Ecto neural progenitor cell (in vitro differentiated cells): ENCODE measurements around the gene SLC4A1AP.
"Not testable (repeated sequence)": the region's sequence is repeated elsewhere in the genome, so short reads cannot be mapped to it uniquely, and the experiment has no call there.

Experiments
- DNase-seq: peaks from one replicate; pipeline ENCODE4 v3.0.0-alpha.2; 2018; ENCODE audit warnings: low spot score

The SLC4A1AP gene

DNA sequence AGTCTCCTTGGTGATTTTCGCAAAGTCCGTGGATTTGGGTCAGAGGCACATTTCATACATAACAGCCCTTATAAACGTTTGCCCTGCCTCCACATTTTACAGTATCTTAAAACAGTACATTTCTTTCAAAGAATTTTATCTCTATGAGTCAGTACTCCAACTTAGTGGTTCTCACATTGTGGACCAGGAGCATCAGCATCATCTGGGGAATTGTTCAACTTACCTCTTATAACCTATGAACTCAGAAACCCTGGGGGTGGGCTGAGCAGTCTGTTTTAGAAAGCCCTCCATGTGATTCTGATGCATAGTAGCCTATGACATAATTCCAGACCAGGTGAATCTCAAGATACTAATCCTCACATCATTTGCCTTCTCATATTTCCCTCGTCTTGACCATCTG lies 12.6 kb upstream of the SLC4A1AP start:
- DNase-seq = no peak

- no peak for DNase-seq
Measured at GRCh38 chr2:27652341-27652740, 11.3 kb upstream of the SLC4A1AP start.

- DNase-seq = no peak
Measured at GRCh38 chr2:27652790-27653189, 10.9 kb upstream of the SLC4A1AP start.

DNA sequence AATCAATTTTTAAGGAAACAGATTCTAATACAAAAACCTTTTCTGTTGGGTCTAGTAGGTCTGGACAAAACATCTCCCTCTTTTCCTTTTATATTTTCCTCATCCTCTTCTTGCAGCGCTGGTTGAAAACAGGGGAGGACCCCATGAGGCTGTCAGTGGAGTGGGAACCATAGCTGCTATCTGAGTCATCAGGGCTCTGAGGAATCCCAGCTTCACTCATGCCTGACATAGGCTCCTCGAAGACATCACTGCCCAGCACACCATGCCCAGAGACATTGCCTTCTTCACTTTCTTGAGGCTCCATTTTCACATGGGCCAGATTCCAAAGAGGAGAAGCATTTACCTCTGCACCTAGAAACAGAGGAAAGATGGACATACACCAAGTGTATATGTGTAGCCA lies 10.3 kb upstream of the SLC4A1AP start:
- DNase-seq = no peak

DNA sequence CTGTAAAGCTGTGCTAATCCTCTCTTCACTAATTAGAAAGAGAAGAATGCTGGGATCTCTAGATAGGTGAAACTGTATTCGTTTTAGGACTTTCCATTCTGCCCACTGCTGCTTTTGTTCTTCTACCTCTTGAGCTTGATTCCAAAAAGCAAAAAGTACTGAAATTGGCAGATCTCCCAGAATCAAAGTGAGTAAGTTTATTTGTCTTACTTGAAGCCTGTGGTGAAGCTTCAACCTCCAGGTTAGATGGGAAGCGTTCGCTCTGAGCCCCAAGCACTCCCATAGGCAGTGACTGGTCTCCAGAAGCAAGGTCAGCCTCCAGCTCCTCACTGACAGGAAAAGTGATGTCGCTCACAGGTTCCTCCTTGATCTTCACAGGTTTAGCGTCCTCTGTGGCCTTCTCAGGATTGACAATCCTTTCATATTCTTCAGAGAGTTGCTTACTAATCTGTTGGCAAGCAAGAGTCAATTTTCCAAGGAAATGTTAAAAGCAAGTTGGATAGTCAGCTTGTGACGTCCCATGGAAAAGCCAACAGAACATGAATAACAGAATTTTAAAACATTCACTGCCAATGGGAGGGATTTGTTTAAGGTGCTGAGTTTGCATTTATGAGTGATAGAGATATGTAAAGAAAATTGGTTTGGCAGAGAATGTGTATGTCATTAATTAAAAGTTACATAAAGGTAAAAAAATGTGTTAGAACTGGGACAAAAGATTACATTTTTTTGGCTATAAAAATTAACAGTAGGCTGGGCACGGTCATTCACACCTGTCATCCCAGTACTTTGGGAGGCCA lies 8.3 kb upstream of the SLC4A1AP start:
- DNase-seq = no peak

GRCh38 chr2:27661371-27661770 lies 2.3 kb upstream of the SLC4A1AP start:
- DNase-seq = no peak

GRCh38 chr2:27664154-27664574 lies 475 bp downstream of the SLC4A1AP start:
- DNase-seq = no peak

GRCh38 chr2:27664622-27665363 lies 1.1 kb downstream of the SLC4A1AP start:
- DNase-seq = no peak

- no peak for DNase-seq
Measured at GRCh38 chr2:27667446-27667845, 3.8 kb downstream of the SLC4A1AP start.

GRCh38 chr2:27671235-27671634 lies 7.5 kb downstream of the SLC4A1AP start:
- DNase-seq = no peak

DNA sequence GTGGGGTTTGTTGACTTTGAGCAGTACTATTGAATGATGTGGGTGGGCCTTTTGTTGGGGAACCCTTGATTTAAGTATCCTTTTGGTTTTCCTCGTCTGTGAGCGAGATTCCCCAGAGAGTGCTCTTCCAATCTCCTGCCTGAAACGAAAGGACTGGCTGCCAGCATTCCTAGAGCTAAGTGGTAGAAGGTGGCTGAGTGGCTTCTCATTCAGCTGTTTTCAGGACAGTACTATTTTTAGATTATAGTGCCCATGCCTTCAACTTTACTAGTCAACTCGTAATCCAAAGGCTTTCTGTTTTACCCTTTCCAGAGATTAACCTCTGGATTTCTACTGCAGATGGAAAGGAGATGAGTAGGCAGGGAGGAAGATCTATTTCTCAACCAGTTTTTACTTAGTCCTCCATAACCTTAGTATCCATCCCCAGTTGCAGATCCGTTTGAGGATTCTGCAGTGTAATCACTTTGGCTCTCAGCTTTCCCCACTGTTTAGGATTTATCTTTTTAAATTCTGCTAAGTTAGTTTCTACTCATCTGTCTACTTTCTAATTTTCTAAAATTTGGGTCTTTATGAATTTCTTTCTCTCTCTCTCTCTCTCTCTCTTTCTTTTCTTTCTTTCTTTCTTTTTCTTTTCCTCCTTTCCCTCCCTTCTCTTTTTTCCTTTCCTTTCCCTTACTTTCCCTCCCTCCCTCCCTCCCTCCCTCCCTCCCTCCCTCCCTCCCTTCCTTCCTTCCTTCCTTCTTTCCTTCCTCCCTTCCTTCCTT lies 9.2 kb downstream of the SLC4A1AP start:
- DNase-seq = no peak

DNA sequence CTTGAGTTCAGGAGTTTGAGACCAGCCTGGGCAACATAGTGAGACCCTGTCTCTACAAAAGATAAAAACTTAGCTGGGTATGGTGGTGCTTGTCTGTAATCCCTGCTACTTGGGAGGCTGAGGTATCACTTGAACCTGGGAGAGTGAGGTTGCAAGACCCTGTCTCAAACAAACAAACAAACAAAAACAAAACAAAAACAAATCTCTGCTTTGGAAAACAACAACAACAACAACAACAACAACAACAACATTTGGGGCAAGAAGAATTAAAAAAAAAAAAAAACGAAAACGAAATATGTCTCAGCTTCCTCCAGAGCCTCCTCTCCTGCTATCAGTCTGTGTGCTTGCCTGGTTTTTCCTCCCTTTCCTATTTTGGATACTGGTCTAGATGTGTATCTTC lies 16.9 kb downstream of the SLC4A1AP start:
- DNase-seq = no peak

DNA sequence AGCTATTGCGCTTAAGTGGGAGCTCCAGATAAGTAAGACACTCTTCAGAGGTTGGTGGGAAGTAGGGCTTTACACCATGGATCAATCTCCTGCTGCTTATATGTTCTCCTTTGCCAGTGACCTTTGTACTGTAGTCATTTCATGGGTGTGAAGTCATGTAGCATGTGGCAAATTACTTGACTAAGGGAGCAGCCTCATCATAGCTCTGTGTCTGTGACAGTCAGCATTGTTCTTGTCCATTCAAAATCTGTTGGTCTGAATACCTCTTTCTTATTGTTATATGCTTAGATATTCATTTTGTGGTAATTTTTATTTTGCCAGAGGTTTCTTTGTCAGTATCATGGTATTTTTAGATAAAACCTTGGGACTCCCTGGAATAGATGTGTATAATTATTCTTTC lies 18.2 kb downstream of the SLC4A1AP start:
- DNase-seq = no peak

DNA sequence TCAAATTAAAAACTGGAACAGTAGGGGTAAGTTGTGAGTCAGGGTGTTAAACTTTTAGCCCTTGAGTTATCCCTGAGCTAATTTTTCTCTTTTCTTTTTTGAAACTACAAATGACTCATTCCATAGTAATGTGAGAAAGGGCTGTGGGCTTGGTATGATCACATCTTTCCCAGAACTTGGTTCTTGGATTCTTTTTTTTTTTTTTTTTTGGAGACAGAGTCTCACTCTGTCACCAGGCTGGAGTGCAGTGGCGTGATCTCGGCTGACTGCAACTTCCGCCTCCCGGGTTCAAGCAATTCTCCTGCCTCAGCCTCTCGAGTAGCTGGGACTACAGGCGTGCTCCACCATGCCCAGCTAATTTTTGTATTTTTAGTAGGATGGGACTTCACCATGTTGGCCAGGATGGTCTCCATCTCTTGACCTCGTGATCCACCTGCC lies 18.7 kb downstream of the SLC4A1AP start:
- not testable (repeated sequence) for DNase-seq

DNA sequence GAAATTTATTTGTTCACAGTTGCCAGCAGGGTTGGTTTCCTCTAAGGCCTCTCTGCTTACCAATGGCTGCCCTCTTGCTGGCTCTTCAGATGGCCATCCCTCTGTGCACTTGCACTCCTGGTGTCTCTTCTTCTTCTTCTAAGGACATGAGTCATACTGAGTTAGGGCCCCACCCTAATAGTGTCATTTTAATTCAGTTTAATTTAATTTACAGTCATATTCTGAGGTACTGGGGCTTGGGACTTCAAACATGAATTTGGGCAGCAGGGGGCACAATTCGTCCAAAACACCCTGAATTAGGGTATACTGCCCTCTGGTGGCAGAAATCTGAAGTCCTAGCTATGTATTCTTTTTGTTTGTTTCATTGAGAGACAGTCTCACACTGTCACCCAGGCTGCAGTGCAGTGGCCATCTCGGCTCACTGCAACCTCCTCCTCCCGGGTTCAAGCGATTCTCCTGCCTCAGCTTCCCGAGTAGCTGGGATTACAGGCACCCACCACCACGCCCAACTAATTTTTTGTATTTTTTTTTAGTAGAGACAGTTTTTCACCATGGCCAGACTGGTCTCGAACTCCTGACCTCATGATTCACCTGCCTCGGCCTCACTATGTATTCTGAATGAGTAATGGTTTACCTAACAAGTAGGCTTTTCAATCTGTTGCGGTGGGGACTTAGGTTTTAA lies 19.8 kb downstream of the SLC4A1AP start:
- DNase-seq = peak; percentile 82

DNA sequence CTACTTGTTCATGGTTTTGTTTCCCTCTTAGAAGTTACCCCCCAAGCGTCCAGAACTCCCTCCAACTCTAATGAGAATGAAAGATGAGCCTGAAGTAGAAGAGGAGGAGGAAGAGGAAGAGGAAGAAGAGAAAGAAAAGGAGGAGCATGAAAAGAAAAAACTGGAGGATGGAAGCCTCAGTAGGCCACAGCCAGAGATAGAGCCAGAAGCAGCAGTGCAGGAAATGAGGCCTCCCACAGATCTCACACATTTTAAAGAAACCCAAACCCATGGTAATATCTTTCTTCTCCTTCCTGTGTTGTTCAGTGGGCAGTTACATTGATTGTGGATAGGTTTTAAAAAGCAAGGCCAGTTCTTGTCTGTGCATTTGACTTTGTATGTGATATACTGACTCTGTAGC lies 21.3 kb downstream of the SLC4A1AP start:
- DNase-seq = not testable (repeated sequence)

- no peak for DNase-seq
Measured at GRCh38 chr2:27685577-27685976, 21.9 kb downstream of the SLC4A1AP start.

DNA sequence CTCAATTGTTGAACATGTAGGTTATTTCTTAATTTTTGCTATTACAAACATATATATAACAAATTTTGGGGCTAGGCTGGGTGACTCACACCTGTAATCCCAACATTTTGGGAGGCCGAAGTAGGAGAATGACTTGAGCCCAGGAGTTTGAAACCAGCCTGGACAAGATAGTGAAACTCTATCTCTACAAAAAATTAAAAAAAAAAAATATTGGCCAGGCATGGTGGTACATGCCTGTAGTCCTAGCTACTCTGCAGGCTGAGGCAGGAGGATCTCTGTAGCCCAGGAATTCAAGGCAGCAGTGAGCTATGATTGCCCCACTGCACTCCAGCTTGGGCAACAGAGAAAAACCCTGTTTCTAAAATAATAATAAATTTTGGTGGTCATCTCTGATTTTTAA lies 23.5 kb downstream of the SLC4A1AP start:
- no peak for DNase-seq

GRCh38 chr2:27689424-27689823 lies 25.7 kb downstream of the SLC4A1AP start:
- DNase-seq = no peak

GRCh38 chr2:27690052-27690451 lies 26.4 kb downstream of the SLC4A1AP start:
- DNase-seq = no peak

DNA sequence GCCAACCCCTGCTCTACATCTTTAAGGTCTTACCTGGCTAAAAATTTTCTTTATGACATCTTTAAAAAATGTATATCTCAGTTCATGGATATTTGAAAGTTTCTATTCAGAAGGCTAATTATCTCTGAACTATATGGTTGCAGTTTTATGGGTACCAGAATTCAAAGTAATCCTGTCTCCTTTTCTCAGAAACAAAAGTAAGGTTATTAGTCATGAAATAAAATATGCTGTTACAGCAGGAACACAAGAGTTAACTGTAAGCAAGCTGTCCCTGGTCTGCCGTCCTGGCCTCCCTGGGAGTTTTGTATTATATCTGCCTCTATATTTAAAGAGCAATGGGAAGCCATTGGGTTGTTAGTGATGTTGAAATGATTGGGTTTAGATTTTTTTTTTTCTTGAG lies 34.0 kb downstream of the SLC4A1AP start:
- DNase-seq = no peak

- no peak for DNase-seq
Measured at GRCh38 chr2:27701676-27702075, 38.0 kb downstream of the SLC4A1AP start.
